Endodermal cell (in vitro differentiated cells): ENCODE results near the gene BCL11B. TPM values are rescaled to one million over a fixed set of nuclear protein-coding genes. Genes with fewer than 3 reads are reported as not detected.

Experiments
- DNase-seq: peaks from one replicate; pipeline ENCODE4 v3.0.0-alpha.2; 2017
- H3K27ac ChIP-seq: 2 replicates; pipeline ENCODE4 v1.5.1; 2013; ENCODE audit warnings: mild to moderate bottlenecking, low read depth, low read length, moderate library complexity
- H3K27me3 ChIP-seq: 2 replicates; pipeline ENCODE4 v1.6.1; 2013; ENCODE audit warnings: mild to moderate bottlenecking, low read length, moderate library complexity; ENCODE audit not compliant: insufficient read depth, control insufficient read depth, poor library complexity, severe bottlenecking
- H3K36me3 ChIP-seq: 2 replicates; pipeline ENCODE4 v1.7.0; 2013; ENCODE audit warnings: mild to moderate bottlenecking, low read length, moderate library complexity; ENCODE audit not compliant: control insufficient read depth, insufficient read depth
- H3K4me1 ChIP-seq: one replicate; pipeline ENCODE4 v1.7.0; 2013; ENCODE audit warnings: low read length; ENCODE audit not compliant: control insufficient read depth, insufficient read depth
- H3K4me3 ChIP-seq: 2 replicates; pipeline ENCODE4 v1.5.1; 2013; ENCODE audit warnings: mild to moderate bottlenecking, low read length, moderate library complexity
- H3K9ac ChIP-seq: 2 replicates; pipeline ENCODE4 v1.6.1; 2013; ENCODE audit warnings: mild to moderate bottlenecking, low read length, moderate library complexity; ENCODE audit not compliant: poor library complexity, severe bottlenecking; ENCODE audit errors: extremely low read depth
- H3K9me3 ChIP-seq: 2 replicates; pipeline ENCODE4 v1.6.1; 2013; ENCODE audit warnings: mild to moderate bottlenecking, low read length, moderate library complexity; ENCODE audit not compliant: control insufficient read depth
- H3K27ac Mint-ChIP-seq: 2 replicates; pipeline ENCODE4 v1.8.0; 2020; ENCODE audit warnings: mixed read lengths
- H3K27me3 Mint-ChIP-seq: 2 replicates; pipeline ENCODE4 v1.8.0; 2021; ENCODE audit warnings: mild to moderate bottlenecking, mixed read lengths; ENCODE audit not compliant: insufficient read depth
- H3K36me3 Mint-ChIP-seq: 2 replicates; pipeline ENCODE4 v1.8.0; 2020; ENCODE audit warnings: low read depth, mixed read lengths
- H3K4me1 Mint-ChIP-seq: 2 replicates; pipeline ENCODE4 v1.8.0; 2020; ENCODE audit warnings: mixed read lengths
- H3K4me3 Mint-ChIP-seq: 2 replicates; pipeline ENCODE4 v1.8.0; 2020; ENCODE audit warnings: mild to moderate bottlenecking, moderate library complexity, mixed read lengths
- H3K9me3 Mint-ChIP-seq: 2 replicates; pipeline ENCODE4 v1.8.0; 2020; ENCODE audit warnings: mild to moderate bottlenecking, mixed read lengths
- CTCF ChIP-seq: fragments of 200-600 bp; sonication (generic); conservative IDR thresholded peaks from 2 replicates; pipeline ENCODE4 v1.5.0; 2021; ENCODE audit warnings: antibody characterized with exemption, mild to moderate bottlenecking
- WGBS, 2 experiments: methylation state at CpG; one replicate each; pipeline versions ENCODE4 v1.1.5 to v1.1.7; 2013; ENCODE audit warnings: missing lambda C conversion rate in 2 of 2, mixed read lengths in 1 of 2; ENCODE audit not compliant: insufficient coverage in 1 of 2, insufficient read length in 1 of 2; 5-methylcytosine and 5-hydroxymethylcytosine counted together
- total RNA-seq, 2 donors: library from RNA; stranded (reverse); fragmentation: NEBNext Ultra II Directional in 1 of 2; extraction: Animal tissue kit (Norgen Biotek cat#: 25700) in 1 of 2; gene quantifications; 2 replicates in 1 of 2; 3 replicates in 1 of 2; pipeline ENCODE4 v1.2.1, GENCODE V29; 2021

BCL11B gene
- total RNA-seq, 2 donors from 2014 or later: 5.7 to 6.0 TPM

GRCh38 chr14:99273766-99274345 lies 1.9 kb upstream of the BCL11B start:
- Histone ChIP-seq H3K27ac (no peak overlapping the region), H3K4me3 (peak overlapping the region; percentile 92), H3K9me3 (no peaks in the 10 kb centered on the region), H3K9ac (no peak overlapping the region), H3K27me3 (peaks cover 5% of the 10 kb centered on the region), H3K36me3 (no peaks in the 10 kb centered on the region), H3K4me1 (peaks cover 10% of the 10 kb centered on the region)
- Mint-ChIP-seq H3K4me3 (peak overlapping the region; percentile 75), H3K36me3 (no peaks in the 10 kb centered on the region), H3K9me3 (no peaks in the 10 kb centered on the region), H3K4me1 (peaks cover 24% of the 10 kb centered on the region), H3K27me3 (peaks cover 16% of the 10 kb centered on the region), H3K27ac (no peak overlapping the region)
- WGBS, 2 experiments: 5 to 7% methylated on average over 11 to 34 of the region's 34 CpGs
- DNase-seq: peak; percentile 66
- TF ChIP-seq CTCF: no peak

- H3K36me3 ChIP-seq: no peaks in the 10 kb centered on the region
- no peaks in the 10 kb centered on the region for H3K36me3 Mint-ChIP-seq
- peaks cover 12% of the 10 kb centered on the region for H3K4me1 ChIP-seq
- peaks cover 30% of the 10 kb centered on the region for H3K4me1 Mint-ChIP-seq
- H3K27ac Mint-ChIP-seq: peak overlapping the region; percentile 91
- H3K4me3 ChIP-seq: peak overlapping the region; percentile 92
- H3K27me3 Mint-ChIP-seq: peaks cover 19% of the 10 kb centered on the region
- peak; percentile 94 for DNase-seq
- 3 to 4% methylated on average over 14 to 53 of the region's 53 CpGs for WGBS, 2 experiments
- H3K4me3 Mint-ChIP-seq: peak overlapping the region; percentile 75
- no peak overlapping the region for H3K27ac ChIP-seq
- no peaks in the 10 kb centered on the region for H3K9me3 Mint-ChIP-seq
- no peak for TF ChIP-seq CTCF
- H3K9me3 ChIP-seq: no peaks in the 10 kb centered on the region
- peaks cover 12% of the 10 kb centered on the region for H3K27me3 ChIP-seq
- H3K9ac ChIP-seq: no peak overlapping the region
These were observed 1.1 kb upstream of the BCL11B start for GRCh38 chr14:99272899-99273765.

GRCh38 chr14:99272632-99272898 lies 568 bp upstream of the BCL11B start:
- no peak overlapping the region for H3K9ac ChIP-seq
- peak overlapping the region; percentile 92 for H3K4me3 ChIP-seq
- Mint-ChIP-seq H3K4me1 (peaks cover 35% of the 10 kb centered on the region), H3K27ac (peak overlapping the region; percentile 91), H3K4me3 (peak overlapping the region; percentile 75), H3K36me3 (no peaks in the 10 kb centered on the region), H3K9me3 (no peaks in the 10 kb centered on the region), H3K27me3 (peaks cover 18% of the 10 kb centered on the region)
- H3K9me3 ChIP-seq: no peaks in the 10 kb centered on the region
- DNase-seq: no peak
- WGBS, 2 experiments: 0 to 1% methylated on average over 4 to 10 of the region's 10 CpGs
- H3K36me3 ChIP-seq: no peaks in the 10 kb centered on the region
- peaks cover 12% of the 10 kb centered on the region for H3K27me3 ChIP-seq
- no peak for TF ChIP-seq CTCF
- H3K4me1 ChIP-seq: peaks cover 17% of the 10 kb centered on the region
- no peak overlapping the region for H3K27ac ChIP-seq
